Skeletal muscle satellite cell (primary cell): ENCODE results near the gene ABCA10.

Experiments used
- H3K27me3 ChIP-seq: 2 replicates; pipeline ENCODE4 v1.7.0; 2013; ENCODE audit warnings: low read length; ENCODE audit not compliant: control insufficient read depth, insufficient read depth
- H3K36me3 ChIP-seq: 2 replicates; pipeline ENCODE4 v1.7.0; 2013; ENCODE audit warnings: mild to moderate bottlenecking, control low read depth, low read length; ENCODE audit not compliant: insufficient read depth
- H3K4me1 ChIP-seq: 2 replicates; pipeline ENCODE4 v1.7.0; 2013; ENCODE audit warnings: low read length; ENCODE audit not compliant: control insufficient read depth, insufficient read depth
- H3K4me2 ChIP-seq: 2 replicates; pipeline ENCODE4 v1.7.0; 2013; ENCODE audit warnings: mild to moderate bottlenecking, low read length
- H3K4me3 ChIP-seq: 2 replicates; pipeline ENCODE4 v1.7.0; 2013; ENCODE audit warnings: low read length
- H3K9ac ChIP-seq: 2 replicates; pipeline ENCODE4 v1.7.0; 2013; ENCODE audit warnings: mild to moderate bottlenecking, low read depth, low read length, moderate library complexity
- H3K9me3 ChIP-seq: replicated peaks from 2 replicates; pipeline ENCODE4 v1.7.0; 2013; ENCODE audit warnings: mild to moderate bottlenecking, control low read depth, low read length

The ABCA10 gene

DNA sequence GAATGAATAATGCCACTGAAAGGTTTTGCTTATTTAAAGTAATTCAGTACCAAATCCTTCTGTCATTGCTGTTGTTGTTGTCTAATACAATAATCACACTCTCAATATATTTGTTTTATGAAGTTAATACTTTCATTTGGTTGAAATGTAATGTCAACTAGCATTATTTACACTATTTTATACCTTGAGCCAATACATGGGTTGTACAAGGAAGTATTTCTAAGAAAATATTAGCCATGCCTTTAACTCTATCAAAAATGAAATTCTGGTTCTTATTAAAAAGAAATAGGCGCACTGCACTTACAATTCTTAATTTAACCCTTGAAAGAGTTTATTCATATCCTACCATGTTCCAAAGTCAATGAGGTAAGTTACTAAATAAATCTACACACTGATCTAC, 17.6 kb upstream of the ABCA10 start:
- Histone ChIP-seq H3K4me1 (peaks cover 9% of the 10 kb centered on the region), H3K4me2 (no peak overlapping the region), H3K9ac (no peak overlapping the region), H3K36me3 (no peaks in the 10 kb centered on the region), H3K4me3 (no peak overlapping the region), H3K27me3 (no peaks in the 10 kb centered on the region), H3K9me3 (no peaks in the 10 kb centered on the region)

DNA sequence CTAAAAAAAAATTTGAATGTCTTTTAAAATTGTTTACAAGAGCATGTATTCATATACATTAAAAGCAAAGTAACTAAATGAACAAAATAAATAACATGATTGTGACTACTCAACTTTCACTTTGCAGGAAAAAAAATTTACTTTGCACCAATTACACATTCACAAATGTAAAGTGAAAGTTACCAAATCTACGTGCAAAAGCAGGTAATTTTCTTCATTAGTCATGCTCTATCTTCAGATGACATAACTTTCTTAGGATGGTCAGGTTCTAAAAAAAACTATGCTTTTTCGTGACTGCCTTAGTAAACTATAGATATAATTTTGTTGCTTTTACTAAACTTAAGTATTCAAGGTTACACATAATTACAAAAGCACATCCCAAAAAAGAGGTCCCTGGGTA, 17.0 kb upstream of the ABCA10 start:
- H3K9ac ChIP-seq = no peak overlapping the region
- H3K9me3 ChIP-seq = no peaks in the 10 kb centered on the region
- H3K27me3 ChIP-seq = no peaks in the 10 kb centered on the region
- H3K4me1 ChIP-seq = peaks cover 4% of the 10 kb centered on the region
- peak overlapping the region; percentile 21 for H3K4me2 ChIP-seq
- H3K36me3 ChIP-seq = no peaks in the 10 kb centered on the region
- no peak overlapping the region for H3K4me3 ChIP-seq

DNA sequence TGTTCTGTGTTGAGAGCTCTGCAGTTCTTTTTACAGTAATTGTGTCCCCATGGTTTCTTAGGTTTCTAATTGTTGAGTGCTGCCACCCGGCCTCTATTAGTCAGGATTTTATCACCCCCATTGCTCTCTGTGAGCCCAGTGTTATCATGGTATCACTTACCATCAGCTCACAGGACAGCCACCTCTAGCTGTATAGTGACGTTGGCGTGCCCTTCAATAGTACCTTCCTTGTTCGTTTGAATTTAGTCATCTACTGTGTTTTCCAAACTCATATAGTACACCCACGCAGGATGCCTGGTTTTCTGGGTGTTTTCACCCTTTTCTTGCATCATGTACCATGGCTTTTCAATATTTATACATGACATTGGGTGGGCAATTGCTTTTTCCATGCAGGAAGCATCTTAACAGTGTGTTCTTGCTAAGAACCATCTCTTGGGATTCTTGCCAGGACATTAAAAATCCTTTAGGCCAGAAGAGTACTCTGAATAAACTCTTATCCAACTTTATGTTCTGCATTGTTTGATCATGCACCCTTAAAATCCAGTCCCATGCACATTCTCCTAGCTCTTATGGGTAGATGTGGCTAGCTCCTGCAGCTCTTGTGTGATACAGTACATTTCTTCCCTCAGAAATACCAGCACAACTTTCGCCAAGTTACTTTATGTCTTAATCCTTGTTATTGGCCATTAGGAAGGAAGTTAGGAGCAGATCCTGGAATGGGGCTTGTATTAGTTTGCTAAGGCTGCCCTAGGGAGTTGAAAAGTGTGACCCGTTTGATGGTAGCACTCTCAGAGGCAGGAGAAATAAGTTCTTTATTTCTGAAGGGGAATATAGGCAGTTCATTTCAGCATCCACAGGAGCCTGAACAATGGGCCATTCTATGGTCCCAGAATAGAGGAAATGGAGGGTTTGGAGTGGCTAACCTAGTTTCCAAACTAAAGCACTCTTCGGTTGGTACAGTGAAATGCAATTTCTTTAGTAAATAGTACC, 11.3 kb upstream of the ABCA10 start:
- H3K4me1 ChIP-seq = no peaks in the 10 kb centered on the region

GRCh38 chr17:69236946-69237345, 8.3 kb upstream of the ABCA10 start:
- Histone ChIP-seq H3K9ac (no peak overlapping the region), H3K36me3 (no peaks in the 10 kb centered on the region), H3K4me1 (no peaks in the 10 kb centered on the region), H3K27me3 (no peaks in the 10 kb centered on the region), H3K4me2 (no peak overlapping the region), H3K4me3 (no peak overlapping the region), H3K9me3 (no peaks in the 10 kb centered on the region)

More for the DNA sequence above, 11.3 kb upstream of the ABCA10 start:
- H3K4me3 ChIP-seq = no peak overlapping the region
- H3K9me3 ChIP-seq = no peaks in the 10 kb centered on the region
- H3K9ac ChIP-seq = no peak overlapping the region
- H3K27me3 ChIP-seq = no peaks in the 10 kb centered on the region
- no peak overlapping the region for H3K4me2 ChIP-seq
- H3K36me3 ChIP-seq = no peaks in the 10 kb centered on the region

DNA sequence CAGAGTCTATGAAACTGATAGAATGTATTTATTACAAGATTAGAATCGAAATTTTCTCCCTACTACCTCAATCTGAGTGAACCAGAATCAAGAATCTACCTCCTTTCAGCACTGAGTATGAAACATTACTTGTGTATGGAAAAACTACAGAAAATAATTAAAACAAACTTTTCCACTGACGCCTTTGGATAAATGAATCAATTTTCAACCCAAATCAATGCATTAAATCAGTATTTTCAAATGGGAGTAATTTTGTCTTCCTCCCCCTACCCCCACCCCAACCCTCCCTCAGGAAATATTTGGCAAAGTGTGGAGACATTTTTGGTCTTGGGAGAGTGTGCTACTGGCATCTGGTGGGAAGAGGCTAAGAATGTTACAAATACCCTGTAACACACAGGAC, 7.8 kb upstream of the ABCA10 start:
- H3K4me2 ChIP-seq = no peak overlapping the region

DNA sequence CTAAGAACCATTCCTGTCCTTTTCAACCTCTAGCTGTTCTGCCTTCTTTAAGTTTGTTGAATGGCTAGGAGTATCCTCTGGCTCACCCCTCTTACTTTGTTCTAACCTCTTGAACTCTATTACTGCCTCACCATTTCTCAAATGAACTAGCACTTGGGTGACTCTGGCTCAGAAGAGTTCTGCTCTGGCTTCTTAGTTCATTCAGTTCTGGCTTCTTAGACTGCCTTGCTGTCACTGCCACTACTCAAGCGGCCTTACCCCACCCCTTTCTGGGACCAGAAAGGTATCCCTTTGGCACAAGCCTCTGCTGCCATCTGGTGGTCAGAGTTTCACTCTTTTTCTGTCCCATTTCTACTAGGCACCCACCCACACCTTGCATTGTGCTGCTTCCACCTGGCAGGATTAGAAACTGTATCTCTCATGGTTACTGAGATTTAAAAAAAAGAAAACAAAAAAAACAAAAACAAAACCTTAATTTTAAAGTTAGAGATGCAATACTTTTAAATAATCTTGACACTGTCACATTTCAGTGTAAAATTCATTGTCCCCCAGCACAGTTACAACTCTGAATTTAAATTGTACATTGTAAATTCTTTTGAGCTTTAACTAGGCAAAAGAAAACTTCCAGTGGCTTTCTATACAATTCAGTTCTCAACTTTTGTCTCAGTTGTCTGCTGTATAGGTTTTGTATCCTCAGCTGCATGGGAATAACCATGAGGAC, 6.9 kb upstream of the ABCA10 start:
- no peaks in the 10 kb centered on the region for H3K36me3 ChIP-seq
- H3K27me3 ChIP-seq = no peaks in the 10 kb centered on the region
- no peak overlapping the region for H3K4me3 ChIP-seq
- H3K4me2 ChIP-seq = no peak overlapping the region
- no peaks in the 10 kb centered on the region for H3K9me3 ChIP-seq
- H3K9ac ChIP-seq = no peak overlapping the region
- no peaks in the 10 kb centered on the region for H3K4me1 ChIP-seq

More for the DNA sequence above, 7.8 kb upstream of the ABCA10 start:
- no peak overlapping the region for H3K4me3 ChIP-seq
- H3K36me3 ChIP-seq = no peaks in the 10 kb centered on the region
- no peaks in the 10 kb centered on the region for H3K4me1 ChIP-seq
- H3K27me3 ChIP-seq = no peaks in the 10 kb centered on the region
- H3K9me3 ChIP-seq = no peaks in the 10 kb centered on the region
- H3K9ac ChIP-seq = no peak overlapping the region

DNA sequence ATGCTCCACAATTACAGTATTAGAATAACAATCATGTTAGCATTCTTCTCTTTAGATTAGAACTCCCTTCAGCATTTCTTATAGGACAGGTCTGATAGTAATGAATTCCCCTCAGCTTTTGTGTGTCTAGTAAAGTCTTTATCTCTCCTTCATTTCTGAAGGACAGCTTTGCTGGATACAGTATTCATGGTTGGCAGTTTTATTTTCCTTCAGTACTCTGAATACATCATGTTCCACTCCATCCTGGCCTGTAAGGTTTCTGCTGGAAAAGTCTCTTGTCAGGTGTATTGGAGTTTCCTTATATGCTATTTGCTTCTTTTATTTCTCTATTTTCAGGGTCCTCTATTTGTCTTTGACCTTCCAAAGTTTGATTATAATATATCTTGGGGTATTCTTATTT, 4.0 kb upstream of the ABCA10 start:
- no peak overlapping the region for H3K4me3 ChIP-seq

DNA sequence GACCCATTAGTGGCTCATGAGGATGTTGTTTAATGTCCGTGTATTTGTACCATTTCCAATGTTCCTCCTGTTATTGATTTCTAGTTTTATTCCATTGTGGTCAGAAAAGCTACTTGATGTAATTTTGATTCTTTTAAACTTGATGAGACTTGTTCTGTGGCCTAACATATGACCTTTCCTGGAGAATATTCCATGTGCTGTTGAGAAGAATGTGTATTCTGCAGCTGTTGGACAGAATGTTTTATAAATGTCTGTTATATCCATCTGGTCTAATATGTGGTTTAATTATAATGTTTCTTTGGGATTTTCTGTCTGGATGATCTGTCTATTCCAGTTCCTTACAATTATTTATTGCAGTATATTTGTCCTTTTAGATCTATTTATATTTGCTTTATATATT, 2.9 kb upstream of the ABCA10 start:
- H3K4me1 ChIP-seq = no peaks in the 10 kb centered on the region
- H3K9ac ChIP-seq = no peak overlapping the region
- no peaks in the 10 kb centered on the region for H3K36me3 ChIP-seq
- no peak overlapping the region for H3K4me2 ChIP-seq
- H3K27me3 ChIP-seq = no peaks in the 10 kb centered on the region
- H3K4me3 ChIP-seq = no peak overlapping the region
- H3K9me3 ChIP-seq = no peaks in the 10 kb centered on the region

More for the DNA sequence above, 4.0 kb upstream of the ABCA10 start:
- Histone ChIP-seq H3K4me1 (no peaks in the 10 kb centered on the region), H3K4me2 (no peak overlapping the region), H3K36me3 (no peaks in the 10 kb centered on the region), H3K9ac (no peak overlapping the region), H3K27me3 (no peaks in the 10 kb centered on the region), H3K9me3 (no peaks in the 10 kb centered on the region)

- no peak overlapping the region for H3K4me2 ChIP-seq
- H3K36me3 ChIP-seq = no peaks in the 10 kb centered on the region
- no peaks in the 10 kb centered on the region for H3K4me1 ChIP-seq
- no peaks in the 10 kb centered on the region for H3K9me3 ChIP-seq
- no peaks in the 10 kb centered on the region for H3K27me3 ChIP-seq
- H3K9ac ChIP-seq = no peak overlapping the region
- H3K4me3 ChIP-seq = no peak overlapping the region
Measured at GRCh38 chr17:69230939-69231338, 2.3 kb upstream of the ABCA10 start.

GRCh38 chr17:69228018-69228417, 606 bp downstream of the ABCA10 start:
- H3K9me3 ChIP-seq = no peaks in the 10 kb centered on the region
- H3K27me3 ChIP-seq = no peaks in the 10 kb centered on the region
- no peak overlapping the region for H3K4me2 ChIP-seq
- H3K36me3 ChIP-seq = no peaks in the 10 kb centered on the region
- no peak overlapping the region for H3K4me3 ChIP-seq
- no peaks in the 10 kb centered on the region for H3K4me1 ChIP-seq
- no peak overlapping the region for H3K9ac ChIP-seq

- Histone ChIP-seq H3K4me3 (no peak overlapping the region), H3K36me3 (no peaks in the 10 kb centered on the region), H3K9ac (no peak overlapping the region), H3K4me1 (no peaks in the 10 kb centered on the region), H3K9me3 (no peaks in the 10 kb centered on the region), H3K4me2 (no peak overlapping the region), H3K27me3 (no peaks in the 10 kb centered on the region)
Measured at GRCh38 chr17:69227541-69227940, 1.1 kb downstream of the ABCA10 start.
